Mesodermal cell (in vitro differentiated cells): ENCODE measurements around the gene RIMKLA. TPM values are rescaled to one million over a fixed set of nuclear protein-coding genes. Genes with fewer than 3 reads are reported as not detected.

Experiments used
- H3K27ac ChIP-seq: 2 replicates; pipeline ENCODE4 v1.7.0; 2013; ENCODE audit warnings: mild to moderate bottlenecking, low read depth, low read length, moderate library complexity; ENCODE audit not compliant: severe bottlenecking
- H3K36me3 ChIP-seq: 2 replicates; pipeline ENCODE4 v1.7.1; 2013; ENCODE audit warnings: mild to moderate bottlenecking, low read length, moderate library complexity; ENCODE audit not compliant: control insufficient read depth, insufficient read depth
- H3K4me1 ChIP-seq: one replicate; pipeline ENCODE4 v1.7.1; 2013; ENCODE audit warnings: mild to moderate bottlenecking, low read length; ENCODE audit not compliant: insufficient read depth, control insufficient read depth, poor library complexity, severe bottlenecking
- H3K4me3 ChIP-seq: 2 replicates; pipeline ENCODE4 v1.7.0; 2013; ENCODE audit warnings: low read length, control low read depth, mild to moderate bottlenecking; ENCODE audit not compliant: insufficient read depth, poor library complexity, severe bottlenecking; ENCODE audit errors: extremely low read depth
- H3K9me3 ChIP-seq: 2 replicates; pipeline ENCODE4 v1.7.1; 2013; ENCODE audit warnings: mild to moderate bottlenecking, low read length, moderate library complexity; ENCODE audit not compliant: control insufficient read depth
- WGBS, 2 experiments: methylation state at CpG; one replicate each; pipeline ENCODE4 v1.1.5; 2013; ENCODE audit warnings: missing lambda C conversion rate in 2 of 2; ENCODE audit not compliant: insufficient coverage in 2 of 2; 5-methylcytosine and 5-hydroxymethylcytosine counted together
- polyA plus RNA-seq, 2 experiments: library from polyadenylated mRNA; stranded (reverse); fragments of 50-300 nt; gene quantifications; one replicate each; pipeline ENCODE4 v1.2.3, GENCODE V29; 2013

RIMKLA gene, protein sequence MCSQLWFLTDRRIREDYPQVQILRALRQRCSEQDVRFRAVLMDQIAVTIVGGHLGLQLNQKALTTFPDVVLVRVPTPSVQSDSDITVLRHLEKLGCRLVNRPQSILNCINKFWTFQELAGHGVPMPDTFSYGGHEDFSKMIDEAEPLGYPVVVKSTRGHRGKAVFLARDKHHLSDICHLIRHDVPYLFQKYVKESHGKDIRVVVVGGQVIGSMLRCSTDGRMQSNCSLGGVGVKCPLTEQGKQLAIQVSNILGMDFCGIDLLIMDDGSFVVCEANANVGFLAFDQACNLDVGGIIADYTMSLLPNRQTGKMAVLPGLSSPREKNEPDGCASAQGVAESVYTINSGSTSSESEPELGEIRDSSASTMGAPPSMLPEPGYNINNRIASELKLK
- polyA plus RNA-seq (2013, experiment 1 of 2), result 0.11 TPM
- 0.10 TPM for polyA plus RNA-seq (2013, experiment 2 of 2)

- WGBS, 2 experiments, result 0 to 1% methylated on average over 63 to 68 of the region's 101 CpGs
- H3K4me3 ChIP-seq, result peak within 1 kb of the TSS; percentile 33
- no peaks in the 10 kb centered on the region for H3K36me3 ChIP-seq
- no peaks in the 10 kb centered on the region for H3K4me1 ChIP-seq
- H3K27ac ChIP-seq, result no peak within 1 kb of the TSS
- no peaks in the 10 kb centered on the region for H3K9me3 ChIP-seq
Observed at GRCh38 chr1:42380586-42381279, at the start of gene RIMKLA. Gene RIMKLA, plus strand, starts transcription at chr1:42380792. Its CDS starts 143 bp downstream, at chr1:42380935.

GRCh38 chr1:42332877-42333276 is 47.7 kb upstream of the RIMKLA start:
- Histone ChIP-seq H3K9me3 (no peaks in the 10 kb centered on the region), H3K4me1 (peaks cover 7% of the 10 kb centered on the region), H3K36me3 (peaks cover 6% of the 10 kb centered on the region), H3K4me3 (peak overlapping the region; percentile 88), H3K27ac (no peak overlapping the region)
- WGBS, 2 experiments, result 88 to 95% methylated on average over 5 of the region's 6 CpGs

GRCh38 chr1:42333662-42334239 is 46.8 kb upstream of the RIMKLA start:
- WGBS, 2 experiments, result 0% methylated on average over 1 to 3 of the region's 6 CpGs
- Histone ChIP-seq H3K27ac (peak overlapping the region; percentile 91), H3K4me3 (peak overlapping the region; percentile 88), H3K9me3 (no peaks in the 10 kb centered on the region), H3K4me1 (peaks cover 7% of the 10 kb centered on the region), H3K36me3 (peaks cover 5% of the 10 kb centered on the region)

GRCh38 chr1:42334240-42335049 is 46.1 kb upstream of the RIMKLA start:
- 0 to 1% methylated on average over 31 to 35 of the region's 58 CpGs for WGBS, 2 experiments
- Histone ChIP-seq H3K9me3 (no peaks in the 10 kb centered on the region), H3K27ac (peak overlapping the region; percentile 91), H3K4me1 (peaks cover 7% of the 10 kb centered on the region), H3K4me3 (peak overlapping the region; percentile 88), H3K36me3 (peaks cover 4% of the 10 kb centered on the region)

DNA sequence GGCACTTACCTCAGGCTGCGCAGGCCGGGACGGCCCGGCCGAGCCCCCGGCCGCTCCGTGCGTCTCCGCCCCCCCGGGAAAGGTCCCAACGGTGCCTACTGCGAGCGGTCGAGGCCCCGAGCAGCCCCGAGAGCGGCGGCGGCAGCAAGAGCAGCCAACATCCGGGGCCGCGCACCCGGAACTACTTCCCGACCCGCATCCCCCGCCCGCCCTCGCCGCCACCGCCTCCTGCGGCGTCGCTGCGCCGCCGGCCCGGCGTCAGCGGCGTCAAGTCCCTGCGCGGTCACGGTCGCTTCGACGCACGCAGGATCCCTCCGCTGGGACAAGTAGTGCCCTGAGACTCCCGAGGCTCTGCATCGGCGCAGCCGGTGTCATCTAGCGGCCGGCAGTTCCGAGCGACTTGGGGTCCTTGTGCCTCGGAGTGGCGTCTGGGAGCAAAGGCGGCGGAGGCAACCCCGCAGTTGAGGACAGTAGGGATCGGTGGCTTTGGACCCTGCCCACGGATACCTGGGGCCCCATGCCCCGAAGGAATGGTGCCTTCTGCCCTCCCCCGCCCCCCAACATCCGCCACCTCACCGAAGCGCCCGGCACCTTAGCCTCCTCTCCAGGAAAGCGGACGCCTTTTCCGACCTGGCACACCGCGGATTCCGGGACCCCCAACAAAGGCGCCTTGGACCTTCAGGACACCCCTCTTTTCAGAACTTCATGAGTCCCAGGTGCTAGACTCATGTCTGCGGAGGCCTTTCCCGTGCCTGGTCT is 45.4 kb upstream of the RIMKLA start, which contains the start of gene FOXJ3:
Gene FOXJ3 (minus strand): TSS at position 186 of the 759 bp plus-strand sequence. CDS start 24,142 bp downstream, outside the sequence.
- Histone ChIP-seq H3K4me1 (peaks cover 7% of the 10 kb centered on the region), H3K9me3 (no peaks in the 10 kb centered on the region), H3K27ac (peak within 1 kb of the TSS; percentile 91), H3K4me3 (peak within 1 kb of the TSS; percentile 88), H3K36me3 (peaks cover 4% of the 10 kb centered on the region)
- WGBS, 2 experiments, result 0 to 1% methylated on average over 41 to 67 of the region's 79 CpGs

DNA sequence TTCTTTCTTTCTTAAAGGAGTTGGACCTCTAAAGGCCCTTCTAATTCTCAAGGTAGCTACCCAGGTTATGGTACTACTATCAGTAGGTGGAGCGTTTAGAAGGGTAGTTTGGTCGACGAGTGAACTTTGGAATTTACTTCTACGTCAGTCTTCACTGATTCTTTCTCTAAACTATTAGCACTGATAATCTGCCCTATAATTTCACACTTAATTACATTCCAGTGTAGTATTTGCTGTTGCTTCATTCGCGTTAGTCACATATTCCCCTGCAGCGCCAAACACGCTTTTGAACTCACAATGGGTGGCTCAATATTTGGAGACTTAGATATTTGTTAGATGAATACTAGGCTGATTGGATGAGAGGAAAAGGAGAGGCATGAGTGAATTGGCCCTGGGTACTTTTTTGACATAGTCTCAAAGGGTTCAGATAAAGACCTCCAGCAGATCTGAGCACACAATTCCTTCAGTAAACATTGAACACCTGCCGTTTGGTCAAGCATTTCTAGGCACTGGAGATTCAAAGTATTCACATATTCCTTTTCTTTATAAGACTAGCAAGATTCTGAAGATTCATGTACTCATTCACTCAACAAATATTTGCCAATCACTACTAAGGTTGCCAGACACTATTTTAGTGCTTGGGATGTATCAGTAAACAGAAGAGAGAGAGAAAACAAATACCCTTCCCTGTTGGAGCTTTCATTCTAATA is 44.6 kb upstream of the RIMKLA start:
- Histone ChIP-seq H3K4me3 (peak overlapping the region; percentile 88), H3K4me1 (peaks cover 7% of the 10 kb centered on the region), H3K27ac (peak overlapping the region; percentile 91), H3K36me3 (peaks cover 4% of the 10 kb centered on the region), H3K9me3 (no peaks in the 10 kb centered on the region)
- 40 to 51% methylated on average over 1 to 6 of the region's 9 CpGs for WGBS, 2 experiments

- Histone ChIP-seq H3K36me3 (no peaks in the 10 kb centered on the region), H3K4me3 (no peak overlapping the region), H3K4me1 (peaks cover 7% of the 10 kb centered on the region), H3K9me3 (no peaks in the 10 kb centered on the region), H3K27ac (peak overlapping the region; percentile 52)
- WGBS, 2 experiments, result 43 to 59% methylated on average over 6 of the region's 6 CpGs
Observed at GRCh38 chr1:42336978-42337377, 43.6 kb upstream of the RIMKLA start.

DNA sequence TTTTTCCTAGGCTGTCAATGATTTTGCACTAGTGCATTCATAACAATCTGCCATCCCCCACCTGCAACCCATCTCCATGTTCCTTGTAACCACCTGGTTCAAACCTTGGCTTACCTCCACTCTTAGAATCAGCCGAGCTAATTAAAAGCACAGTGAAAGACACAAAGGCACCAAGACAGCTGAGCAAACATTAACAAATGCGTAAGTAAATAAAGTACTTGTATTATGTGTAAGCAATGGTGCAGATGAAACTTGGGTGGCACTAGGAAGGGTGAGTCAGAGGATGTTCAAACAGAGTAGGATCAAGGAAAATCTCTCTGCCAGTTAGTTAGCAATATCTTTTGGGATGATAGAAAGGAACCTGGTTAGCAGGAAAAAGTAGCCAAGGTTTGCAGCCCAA is 40.5 kb upstream of the RIMKLA start:
- no peak overlapping the region for H3K4me3 ChIP-seq
- 63 to 86% methylated on average over 1 to 2 of the region's 2 CpGs for WGBS, 2 experiments
- no peaks in the 10 kb centered on the region for H3K36me3 ChIP-seq
- H3K4me1 ChIP-seq, result peaks cover 3% of the 10 kb centered on the region
- no peaks in the 10 kb centered on the region for H3K9me3 ChIP-seq
- H3K27ac ChIP-seq, result no peak overlapping the region

- Histone ChIP-seq H3K9me3 (no peaks in the 10 kb centered on the region), H3K4me1 (peaks cover 3% of the 10 kb centered on the region), H3K27ac (no peak overlapping the region), H3K36me3 (no peaks in the 10 kb centered on the region), H3K4me3 (no peak overlapping the region)
- 80% methylated on average over 1 of the region's 1 CpG; no CpG with 5 or more reads in 1 of the 2 experiments for WGBS, 2 experiments
Observed at GRCh38 chr1:42340901-42341300, 39.7 kb upstream of the RIMKLA start.
